GM18861 (cell line): ENCODE results near the gene RSAD2.
"Not testable (repeated sequence)": the region's sequence is repeated elsewhere in the genome, so short reads cannot be mapped to it uniquely, and the experiment has no call there.

ENCODE experiments used
- ATAC-seq: cut with Tn5 transposase; IDR thresholded peaks from one replicate; pipeline ENCODE4 v1.9.1; 2021; ENCODE audit not compliant: unreplicated experiment

Gene RSAD2

DNA sequence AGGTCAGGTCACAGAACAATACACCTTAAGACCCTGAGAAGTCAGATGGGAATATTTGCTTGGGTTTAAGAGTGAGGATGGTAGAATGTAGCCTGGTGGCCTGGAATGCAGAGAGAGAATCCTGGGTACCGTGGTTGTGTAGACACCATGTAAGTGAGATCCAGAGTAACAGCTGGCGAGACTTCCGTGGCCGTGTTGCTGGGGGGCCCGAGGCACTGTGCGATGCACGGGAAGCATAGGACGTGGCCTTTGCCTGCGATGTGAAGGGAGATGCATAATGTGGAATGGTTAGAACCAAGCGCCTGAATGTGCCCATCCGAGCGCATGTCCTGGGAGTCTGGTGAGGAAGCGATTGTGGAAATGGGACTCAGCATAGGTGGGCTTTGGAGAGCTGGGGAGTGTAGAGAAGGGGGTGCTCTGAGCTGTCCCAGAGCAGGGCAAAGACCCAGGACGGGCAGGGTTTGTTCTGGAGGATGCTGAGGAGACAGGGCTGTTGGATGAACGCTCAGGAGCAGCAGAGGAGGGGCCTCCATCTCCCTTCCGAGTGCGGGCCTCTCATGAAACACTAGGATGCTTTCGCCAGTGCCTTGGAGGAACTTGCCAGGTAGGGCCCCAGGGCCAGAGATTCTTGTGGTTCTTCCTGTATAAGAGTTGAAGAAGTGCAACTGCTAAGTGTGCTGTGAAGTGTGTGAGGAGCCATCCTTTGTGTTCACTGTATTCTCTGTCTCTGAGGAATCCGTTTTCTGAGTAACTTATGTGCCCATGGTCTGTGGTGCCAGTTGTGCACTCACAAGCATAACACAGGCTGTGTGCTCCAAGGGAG, 46.7 kb downstream of the RSAD2 start:
- ATAC-seq = no peak

DNA sequence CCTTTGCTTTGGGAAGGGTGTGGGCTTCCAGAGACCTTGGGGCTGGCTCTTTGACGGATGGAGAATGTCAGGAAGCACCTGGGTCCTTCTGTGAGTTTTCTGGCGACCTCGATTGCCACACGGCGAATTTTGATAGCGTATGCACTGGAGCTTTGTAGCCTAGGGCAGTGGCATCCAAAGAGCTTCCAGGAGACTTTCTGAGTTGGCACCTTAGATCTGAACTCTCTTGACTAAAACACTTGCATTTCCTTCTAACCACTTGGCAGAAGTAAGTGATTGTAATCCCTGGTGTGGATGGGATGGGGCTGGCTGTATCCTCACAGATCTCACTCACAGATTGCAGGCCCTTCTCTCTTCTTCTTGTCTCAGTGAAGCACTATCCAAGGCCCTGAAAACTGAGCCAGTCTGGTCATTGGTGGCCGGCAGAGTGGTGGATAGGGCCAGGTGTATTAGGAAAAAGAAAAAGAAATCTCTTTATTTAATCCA, 47.4 kb downstream of the RSAD2 start:
- no peak for ATAC-seq

DNA sequence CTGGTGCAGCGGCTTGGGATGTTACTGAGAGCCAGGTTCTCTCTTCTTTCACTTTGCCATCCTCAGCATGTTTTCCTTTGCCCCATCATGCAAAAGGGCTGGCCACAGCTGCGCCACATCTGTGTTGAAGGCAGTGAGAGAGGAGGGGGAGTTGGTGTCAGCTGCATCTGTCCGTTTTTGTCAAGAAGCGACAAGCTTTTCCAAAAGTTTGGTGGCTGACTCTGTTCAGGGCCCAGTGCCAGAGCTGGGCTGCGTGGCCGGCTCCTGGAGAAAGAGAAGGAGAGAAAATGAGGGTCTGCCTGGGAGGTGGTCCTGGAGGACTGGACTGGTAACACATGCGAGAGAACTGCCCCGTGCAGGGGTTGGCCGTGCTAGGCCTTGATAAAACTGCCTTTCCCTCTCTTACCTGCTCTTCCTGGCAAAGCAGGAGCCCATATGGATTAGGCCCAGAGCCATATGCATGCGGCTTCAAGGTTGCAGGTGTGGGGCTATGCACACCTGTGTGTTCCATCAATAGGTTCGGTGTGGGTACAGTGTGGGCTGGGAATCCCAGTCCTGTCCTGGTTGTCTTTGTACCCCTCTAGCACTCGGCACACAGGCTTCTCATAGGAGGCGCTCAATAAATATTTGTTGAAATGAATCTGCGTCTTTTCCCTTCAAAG, 48.6 kb downstream of the RSAD2 start:
- no peak for ATAC-seq

DNA sequence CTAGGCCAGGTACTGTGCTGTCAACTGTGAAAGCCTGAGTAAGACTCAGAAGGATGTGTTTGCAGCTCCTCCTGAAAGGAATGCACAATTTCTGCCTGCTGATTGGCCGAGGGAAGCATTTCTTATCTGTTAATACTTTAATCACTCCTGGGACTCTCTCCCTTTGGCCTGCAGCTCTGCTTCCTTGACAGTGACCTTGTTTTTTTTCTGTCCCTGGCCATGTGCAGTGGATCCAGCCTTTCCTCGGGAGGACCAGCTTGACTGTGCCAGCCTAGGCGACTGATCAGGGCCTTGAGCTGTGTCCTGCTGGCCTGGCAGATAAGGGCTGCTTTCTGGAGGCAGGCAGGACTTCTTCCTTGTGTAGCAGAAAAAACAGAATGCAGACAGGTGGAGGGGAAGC, 49.6 kb downstream of the RSAD2 start:
- ATAC-seq = no peak

DNA sequence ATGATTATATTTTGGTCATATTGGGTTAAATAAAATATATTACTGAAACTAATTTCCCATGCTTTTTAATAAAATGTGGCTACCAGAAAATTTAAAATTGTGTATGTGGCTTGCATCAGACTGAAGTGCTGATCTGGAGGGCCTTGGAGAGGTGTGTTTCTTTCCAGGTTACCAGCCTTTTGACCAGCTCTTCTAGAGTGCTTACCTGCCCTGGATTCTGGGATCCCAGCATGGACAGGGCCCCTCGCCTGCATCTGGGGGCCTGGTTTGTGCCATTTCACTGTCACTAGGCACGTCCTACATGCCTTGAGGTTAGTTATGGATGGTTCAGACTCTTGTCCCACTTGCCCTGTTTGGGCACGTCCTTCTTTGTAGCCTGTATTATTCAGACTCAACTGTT, 50.2 kb downstream of the RSAD2 start:
- ATAC-seq = no peak

DNA sequence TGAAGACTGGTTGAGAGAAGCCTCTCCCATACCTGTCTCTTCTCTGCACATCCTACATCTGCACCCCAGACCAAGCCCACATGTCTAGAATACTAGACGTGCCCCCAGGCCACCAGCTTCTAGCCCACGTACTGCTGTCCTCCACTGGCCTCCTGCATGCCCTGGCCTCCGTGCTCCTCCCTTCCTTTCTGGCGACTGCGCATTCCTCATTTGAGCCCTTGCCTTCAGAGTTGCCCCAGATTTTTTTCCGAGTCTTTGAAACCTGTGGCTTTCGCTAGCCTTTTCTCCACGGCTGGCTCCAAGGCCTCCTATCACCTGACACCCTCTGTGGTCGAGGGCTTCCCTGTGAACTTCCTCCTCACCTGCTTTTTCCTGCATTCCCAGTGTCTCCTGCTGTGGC, 50.9 kb downstream of the RSAD2 start:
- no peak for ATAC-seq

DNA sequence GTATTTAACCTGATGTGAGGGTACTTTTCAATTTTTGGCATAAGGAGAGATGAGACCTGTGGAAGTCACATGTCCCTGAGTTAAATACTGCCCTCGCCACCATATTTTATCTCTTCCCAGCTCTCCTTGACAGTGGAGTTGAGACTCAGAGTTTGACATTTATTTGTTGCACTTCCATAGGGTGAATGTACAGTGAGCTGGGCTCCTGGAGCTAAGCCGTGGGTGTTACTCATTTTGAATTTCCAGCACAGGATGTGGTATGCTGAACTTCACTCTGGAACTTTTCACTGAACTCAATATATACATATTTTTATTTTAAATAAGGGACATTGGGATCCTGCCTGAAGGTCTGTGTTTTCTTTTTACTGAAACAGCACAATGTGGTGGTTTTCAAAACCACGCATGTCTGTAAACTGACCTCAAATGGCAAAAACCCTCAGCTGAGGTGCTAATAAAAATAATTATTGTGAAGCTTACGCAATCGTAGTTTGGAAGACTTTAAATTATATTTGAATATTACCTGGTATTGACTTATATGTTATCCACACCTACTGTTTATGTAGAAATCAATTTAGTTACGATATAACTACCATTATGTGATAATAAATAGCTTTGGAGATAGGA, 51.7 kb downstream of the RSAD2 start:
- ATAC-seq = no peak

DNA sequence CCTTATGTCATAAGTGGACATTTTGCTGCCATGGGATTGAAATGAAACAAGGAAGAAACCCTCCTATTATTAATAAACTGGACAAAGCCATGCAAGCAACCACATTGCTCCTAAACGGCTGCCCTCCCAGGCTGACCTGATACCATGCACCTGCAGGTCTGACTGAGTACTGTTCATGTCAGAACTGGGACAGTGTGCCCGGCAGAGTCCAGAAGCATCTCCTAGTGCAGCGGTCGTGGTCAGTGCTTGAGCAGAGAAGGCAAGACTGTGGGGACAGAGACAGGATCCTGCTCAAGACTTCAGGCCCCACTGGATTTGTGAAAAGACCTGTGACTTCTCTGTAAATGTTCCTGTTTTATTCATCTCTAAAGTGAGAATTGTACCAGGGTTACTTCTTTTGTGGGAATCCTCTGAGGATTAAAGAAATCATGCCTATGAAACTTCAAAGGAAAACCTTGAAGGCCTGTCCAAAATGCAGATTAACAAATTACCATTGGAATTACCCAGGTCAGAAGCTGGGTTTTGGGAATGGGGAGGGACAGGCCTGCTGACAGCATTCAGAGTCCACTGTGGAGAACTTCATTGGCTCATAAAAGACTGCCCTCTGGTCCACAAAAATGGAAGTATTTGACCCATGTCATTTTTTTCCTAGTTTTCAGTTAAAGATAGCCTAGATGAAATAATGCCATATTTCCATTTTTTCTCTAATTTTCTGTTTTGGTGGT, 53.5 kb downstream of the RSAD2 start:
- ATAC-seq = no peak

DNA sequence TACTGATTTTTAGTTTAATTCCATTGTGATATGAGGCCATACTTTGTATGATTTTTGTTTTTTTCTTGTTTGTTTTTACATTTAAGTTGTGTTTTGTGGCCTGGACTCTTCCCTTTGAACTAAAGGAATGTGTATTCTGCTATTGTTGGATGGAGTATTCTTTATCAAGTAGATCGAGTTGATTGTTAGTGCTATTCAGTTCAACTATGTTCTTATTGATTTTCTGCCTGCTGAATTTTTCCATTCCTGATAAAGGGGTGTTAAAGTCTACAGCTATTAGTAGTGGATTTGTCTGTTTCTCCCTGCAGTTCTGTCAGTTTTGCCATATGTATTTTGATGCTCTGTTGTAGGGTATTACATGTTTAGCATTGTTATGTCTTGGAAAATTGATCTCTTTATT, 54.2 kb downstream of the RSAD2 start:
- ATAC-seq = no peak

DNA sequence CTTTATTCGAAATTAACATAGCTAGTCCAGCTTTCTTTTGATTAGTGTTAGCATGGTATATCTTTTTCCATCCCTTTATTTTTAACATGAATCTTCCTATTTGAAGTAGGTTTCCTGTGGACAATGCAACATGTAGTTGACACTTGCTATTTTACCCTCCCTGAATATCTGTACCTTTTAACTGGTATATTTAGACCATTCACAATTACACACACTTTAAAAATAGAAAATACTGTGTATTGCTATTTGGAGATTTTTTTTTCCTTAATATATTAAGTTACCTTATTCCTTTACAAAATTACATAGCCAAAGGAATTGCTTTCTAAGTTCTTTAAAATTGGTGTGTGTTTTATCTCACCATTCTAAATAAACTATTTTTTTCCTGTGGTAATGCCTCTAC, 54.6 kb downstream of the RSAD2 start:
- no peak for ATAC-seq

DNA sequence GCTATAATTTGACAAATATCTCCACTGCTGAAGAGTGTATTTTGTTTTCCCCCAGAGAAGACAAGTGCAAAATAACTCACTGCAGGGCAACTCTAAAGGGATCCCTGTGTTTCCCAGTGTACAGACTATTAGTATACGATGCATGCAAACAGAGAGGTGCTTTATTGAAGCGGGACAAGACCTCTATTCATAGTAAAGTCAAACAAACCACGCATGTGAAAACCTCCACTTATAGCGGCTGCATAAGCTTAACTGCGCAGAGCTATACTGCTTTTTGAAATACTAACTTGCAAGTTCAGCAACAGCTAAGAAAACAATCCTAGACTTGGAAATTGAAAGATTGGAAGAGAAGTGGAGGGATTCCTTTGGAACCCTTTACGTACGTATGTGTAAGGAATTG, 55.3 kb downstream of the RSAD2 start:
- no peak for ATAC-seq

DNA sequence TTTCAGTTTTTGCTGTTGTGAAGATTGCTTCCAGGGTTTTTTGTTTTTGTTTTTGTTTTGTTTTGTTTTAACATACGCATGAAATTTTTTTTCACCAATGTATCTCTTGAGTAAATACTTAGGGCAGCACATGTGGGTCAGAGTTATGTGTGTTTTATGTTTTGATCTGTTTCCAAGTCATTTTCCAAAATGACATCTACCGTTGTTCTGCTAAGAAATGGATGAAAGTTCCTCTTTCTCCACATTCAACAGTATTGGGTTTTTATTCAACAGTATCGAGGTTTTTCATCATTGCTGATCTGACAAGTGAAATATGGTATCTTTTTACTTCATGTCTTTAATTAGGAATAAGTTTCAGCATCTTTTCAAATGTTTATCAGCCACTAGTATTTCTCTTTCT, 56.3 kb downstream of the RSAD2 start:
- ATAC-seq = no peak

DNA sequence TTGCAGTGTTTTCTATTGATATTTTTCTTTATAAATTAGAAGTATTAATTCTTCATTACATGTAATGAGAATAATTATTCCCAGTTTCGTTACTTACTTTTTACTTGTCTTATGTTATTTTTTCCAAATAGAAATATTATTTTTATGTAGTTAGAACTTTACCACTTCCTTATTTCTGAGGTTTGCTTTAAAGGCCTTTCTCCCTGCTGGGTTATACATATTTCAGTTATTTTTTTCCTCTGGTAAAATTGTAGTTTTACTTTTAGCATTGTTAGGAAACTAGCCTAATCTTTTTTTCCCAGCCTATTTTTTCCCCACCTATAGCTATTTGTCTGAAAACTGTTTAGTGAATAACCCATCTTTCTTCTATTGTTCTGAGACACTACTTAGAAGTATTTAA, 56.8 kb downstream of the RSAD2 start:
- ATAC-seq = no peak

DNA sequence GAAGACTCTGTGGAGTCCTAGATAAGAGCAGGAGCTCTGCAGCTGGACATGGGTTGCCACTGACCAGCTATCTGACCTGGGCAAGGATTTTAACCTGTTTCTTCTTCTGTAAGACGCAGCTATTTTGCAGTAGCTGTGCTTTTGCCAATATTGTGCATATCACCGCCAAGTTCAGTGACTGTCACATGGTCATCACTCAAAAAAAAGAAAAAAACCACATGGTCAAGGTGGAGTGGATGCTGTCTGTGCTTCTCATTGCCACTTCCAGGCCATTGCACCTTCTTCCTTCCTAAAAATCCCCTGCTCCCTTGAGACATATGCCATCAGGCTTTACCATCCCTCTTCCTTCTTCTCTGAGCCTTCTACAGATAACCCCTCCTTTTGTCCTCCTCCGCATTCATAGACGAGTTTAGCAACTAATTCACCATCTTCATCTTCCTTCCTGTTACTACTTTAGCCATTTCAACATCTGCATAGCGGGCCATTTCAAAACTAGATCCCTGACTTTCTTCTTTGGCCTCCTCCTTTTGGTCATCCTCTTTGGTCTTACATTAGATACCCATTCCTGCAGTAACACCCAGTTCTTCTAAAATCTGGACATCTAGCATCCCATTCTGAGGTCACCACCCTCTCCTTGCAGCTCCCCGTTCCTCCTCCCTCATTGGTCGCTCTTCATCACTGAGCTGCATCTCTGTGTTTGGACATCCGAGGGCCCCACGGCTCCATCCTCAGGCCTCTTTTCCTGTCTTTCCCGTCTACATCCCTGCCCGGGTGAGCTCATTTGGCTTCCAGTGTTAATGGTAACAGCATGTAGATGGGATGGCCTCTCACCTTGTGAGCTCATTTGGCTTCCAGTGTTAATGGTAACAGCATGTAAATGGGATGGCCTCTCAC, 57.4 kb downstream of the RSAD2 start:
- no peak for ATAC-seq

DNA sequence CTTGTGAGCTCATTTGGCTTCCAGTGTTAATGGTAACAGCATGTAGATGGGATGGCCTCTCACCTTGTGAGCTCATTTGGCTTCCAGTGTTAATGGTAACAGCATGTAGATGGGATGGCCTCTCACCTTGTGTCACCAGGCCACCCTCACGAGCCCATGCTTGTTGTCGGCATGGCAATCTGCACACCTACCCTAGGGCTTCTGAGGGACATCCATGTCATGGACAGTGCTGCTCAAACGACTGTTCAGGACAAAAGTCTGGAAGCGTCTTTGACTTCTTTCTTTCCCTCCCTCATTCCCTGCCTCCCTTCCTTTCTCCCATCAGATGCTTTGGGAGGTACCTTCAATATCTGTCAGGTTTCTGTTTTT, 58.1 kb downstream of the RSAD2 start:
- ATAC-seq = not testable (repeated sequence)

DNA sequence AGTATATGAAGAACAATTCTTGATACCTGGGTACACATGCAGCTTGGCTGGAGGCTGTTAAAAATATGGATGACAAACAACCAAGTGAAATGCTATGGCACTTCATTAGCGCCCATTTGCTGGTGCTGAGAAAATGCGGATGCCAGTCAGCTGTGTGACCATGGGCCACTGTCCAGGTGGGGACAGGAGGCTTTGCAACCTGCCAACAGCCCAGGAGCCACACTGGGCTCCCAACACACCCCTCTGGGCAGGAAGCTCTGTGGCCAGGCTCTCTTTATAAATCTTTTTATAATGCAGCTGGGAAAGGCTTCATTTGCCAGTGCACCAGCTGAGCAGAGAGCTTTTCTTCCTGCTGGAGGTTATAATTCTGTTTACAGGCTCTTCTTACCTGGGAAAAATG, 59.6 kb downstream of the RSAD2 start:
- ATAC-seq = no peak

DNA sequence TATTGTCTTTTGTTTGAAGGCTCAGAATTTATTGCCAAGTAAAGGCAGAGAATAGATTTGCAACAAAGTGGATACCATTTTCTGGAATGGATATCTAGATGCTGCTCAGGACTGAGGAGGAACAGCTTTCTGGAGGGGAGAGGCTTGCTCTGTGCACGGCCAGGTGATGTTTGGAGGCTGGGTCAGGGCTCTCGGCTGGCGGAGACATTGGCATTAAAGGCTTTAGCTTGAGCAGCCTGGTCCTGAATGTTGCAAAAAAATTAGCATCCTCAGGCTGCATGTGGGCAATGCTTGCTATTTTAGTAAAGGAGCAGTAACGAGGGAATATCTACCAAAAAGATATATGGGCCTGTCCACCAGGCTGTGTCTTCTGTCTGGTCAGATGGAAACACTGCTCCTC, 60.0 kb downstream of the RSAD2 start:
- ATAC-seq = no peak

DNA sequence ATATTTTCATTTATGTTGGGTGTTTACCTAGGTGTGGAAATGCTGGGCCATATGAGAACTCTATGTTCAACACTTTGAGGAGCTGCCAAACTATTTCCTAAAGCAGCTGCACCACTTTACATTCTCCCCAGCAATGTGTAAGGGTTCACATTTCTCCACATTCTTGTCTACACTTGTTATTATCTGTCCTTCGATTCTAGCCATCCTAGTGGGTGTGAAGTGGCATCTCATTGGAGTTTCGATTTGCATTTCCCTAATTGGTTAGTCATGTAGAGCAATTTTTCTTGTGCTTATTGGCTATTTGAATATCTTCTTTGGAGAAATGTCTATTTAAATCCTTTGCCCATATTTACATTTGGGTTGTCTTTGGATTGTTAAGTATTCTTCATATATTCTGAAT, 61.5 kb downstream of the RSAD2 start:
- no peak for ATAC-seq

DNA sequence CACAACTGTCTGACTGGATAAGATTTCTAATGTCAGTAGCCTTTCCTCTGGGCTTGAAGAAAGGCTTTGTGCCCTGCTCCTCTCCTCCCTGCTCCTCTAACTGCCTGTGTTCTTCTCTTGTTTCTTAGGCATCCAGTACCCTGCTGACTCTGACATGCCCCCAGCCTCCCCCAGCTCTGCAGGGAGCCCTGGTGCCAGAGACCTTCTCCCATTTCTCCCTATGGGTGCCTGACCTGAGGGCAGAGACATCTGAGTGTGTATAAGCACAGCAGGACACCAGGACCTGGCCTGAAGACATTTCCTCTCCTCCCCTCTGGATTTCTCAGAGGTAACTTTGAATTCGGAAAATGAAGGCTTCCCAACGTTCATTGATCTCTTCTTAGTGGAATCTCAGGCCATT, 63.2 kb downstream of the RSAD2 start:
- no peak for ATAC-seq

DNA sequence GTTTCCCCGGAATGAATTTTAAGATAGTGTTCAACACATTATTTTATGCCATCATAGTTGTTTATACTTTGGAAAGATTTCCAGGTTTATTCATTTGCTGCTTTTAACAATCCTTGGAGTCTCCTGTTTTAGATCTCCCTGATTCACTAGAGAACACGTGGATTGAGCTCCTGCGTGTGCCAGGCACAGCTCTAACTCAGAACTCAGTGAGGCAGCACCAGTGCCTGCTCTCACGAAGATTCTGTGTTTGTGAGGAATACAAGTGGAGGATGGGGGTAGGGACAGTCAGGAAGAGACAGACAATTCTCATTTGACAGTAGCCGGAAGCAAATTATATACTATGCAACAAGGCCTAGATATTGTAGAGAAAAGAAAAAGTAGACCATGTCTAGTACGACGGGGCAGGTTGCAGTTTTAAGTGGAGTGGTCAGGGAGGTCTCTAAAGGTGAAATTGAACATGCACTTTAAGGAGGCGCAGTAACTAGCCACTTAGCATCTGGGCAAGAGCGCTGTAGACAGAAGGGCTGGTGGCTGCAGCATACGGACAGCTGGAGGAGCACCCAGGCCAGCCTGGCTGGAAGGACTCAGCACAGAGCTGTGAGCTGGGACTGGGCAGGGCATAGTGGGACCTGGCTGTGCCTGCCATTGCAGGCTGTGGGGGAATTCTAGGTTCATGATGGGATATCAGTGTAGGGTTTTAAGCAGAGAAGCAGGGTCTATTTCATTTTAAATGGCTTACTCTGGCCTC, 63.9 kb downstream of the RSAD2 start:
- no peak for ATAC-seq
